ENCODE measurements around the gene WNT6. TPM values are rescaled to one million over a fixed set of nuclear protein-coding genes. Genes with fewer than 3 reads are reported as not detected.

The WNT6 gene
- total RNA-seq, 2 donors from 2014 or later, result not detected

GRCh38 chr2:218893349-218894150, 33.9 kb downstream of the WNT6 start:
- Mint-ChIP-seq H3K9me3 (no peaks in the 10 kb centered on the region), H3K27me3 (ENCODE audit: insufficient read depth) (peaks cover 98% of the 10 kb centered on the region), H3K36me3 (ENCODE audit: low read depth) (no peaks in the 10 kb centered on the region), H3K4me3 (peak overlapping the region; percentile 35), H3K27ac (no peak overlapping the region), H3K4me1 (peaks cover 5% of the 10 kb centered on the region)
- H3K4me3 ChIP-seq (ENCODE audit: low read length), result no peak overlapping the region
- 53 to 58% methylated on average over 2 to 10 of the region's 10 CpGs for WGBS, 2 experiments (ENCODE audit: insufficient coverage in 1 of 2, insufficient read length in 1 of 2)
- no peak for DNase-seq
- H3K36me3 ChIP-seq (ENCODE audit: control insufficient read depth, insufficient read depth, low read length), result no peaks in the 10 kb centered on the region
- H3K27me3 ChIP-seq (ENCODE audit: control insufficient read depth, insufficient read depth, low read length, poor library complexity, severe bottlenecking), result peaks cover 98% of the 10 kb centered on the region
- no peak overlapping the region for H3K27ac ChIP-seq (ENCODE audit: low read depth, low read length)
- no peak overlapping the region for H3K9ac ChIP-seq (ENCODE audit: extremely low read depth, low read length, poor library complexity, severe bottlenecking)
- TF ChIP-seq, protein P1, sequence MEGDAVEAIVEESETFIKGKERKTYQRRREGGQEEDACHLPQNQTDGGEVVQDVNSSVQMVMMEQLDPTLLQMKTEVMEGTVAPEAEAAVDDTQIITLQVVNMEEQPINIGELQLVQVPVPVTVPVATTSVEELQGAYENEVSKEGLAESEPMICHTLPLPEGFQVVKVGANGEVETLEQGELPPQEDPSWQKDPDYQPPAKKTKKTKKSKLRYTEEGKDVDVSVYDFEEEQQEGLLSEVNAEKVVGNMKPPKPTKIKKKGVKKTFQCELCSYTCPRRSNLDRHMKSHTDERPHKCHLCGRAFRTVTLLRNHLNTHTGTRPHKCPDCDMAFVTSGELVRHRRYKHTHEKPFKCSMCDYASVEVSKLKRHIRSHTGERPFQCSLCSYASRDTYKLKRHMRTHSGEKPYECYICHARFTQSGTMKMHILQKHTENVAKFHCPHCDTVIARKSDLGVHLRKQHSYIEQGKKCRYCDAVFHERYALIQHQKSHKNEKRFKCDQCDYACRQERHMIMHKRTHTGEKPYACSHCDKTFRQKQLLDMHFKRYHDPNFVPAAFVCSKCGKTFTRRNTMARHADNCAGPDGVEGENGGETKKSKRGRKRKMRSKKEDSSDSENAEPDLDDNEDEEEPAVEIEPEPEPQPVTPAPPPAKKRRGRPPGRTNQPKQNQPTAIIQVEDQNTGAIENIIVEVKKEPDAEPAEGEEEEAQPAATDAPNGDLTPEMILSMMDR (conservative IDR thresholded peaks at IDR 0.05), result no peak
- no peaks in the 10 kb centered on the region for H3K9me3 ChIP-seq (ENCODE audit: control insufficient read depth, low read length)
- H3K4me1 ChIP-seq (ENCODE audit: control insufficient read depth, insufficient read depth, low read length), result no peaks in the 10 kb centered on the region

DNA sequence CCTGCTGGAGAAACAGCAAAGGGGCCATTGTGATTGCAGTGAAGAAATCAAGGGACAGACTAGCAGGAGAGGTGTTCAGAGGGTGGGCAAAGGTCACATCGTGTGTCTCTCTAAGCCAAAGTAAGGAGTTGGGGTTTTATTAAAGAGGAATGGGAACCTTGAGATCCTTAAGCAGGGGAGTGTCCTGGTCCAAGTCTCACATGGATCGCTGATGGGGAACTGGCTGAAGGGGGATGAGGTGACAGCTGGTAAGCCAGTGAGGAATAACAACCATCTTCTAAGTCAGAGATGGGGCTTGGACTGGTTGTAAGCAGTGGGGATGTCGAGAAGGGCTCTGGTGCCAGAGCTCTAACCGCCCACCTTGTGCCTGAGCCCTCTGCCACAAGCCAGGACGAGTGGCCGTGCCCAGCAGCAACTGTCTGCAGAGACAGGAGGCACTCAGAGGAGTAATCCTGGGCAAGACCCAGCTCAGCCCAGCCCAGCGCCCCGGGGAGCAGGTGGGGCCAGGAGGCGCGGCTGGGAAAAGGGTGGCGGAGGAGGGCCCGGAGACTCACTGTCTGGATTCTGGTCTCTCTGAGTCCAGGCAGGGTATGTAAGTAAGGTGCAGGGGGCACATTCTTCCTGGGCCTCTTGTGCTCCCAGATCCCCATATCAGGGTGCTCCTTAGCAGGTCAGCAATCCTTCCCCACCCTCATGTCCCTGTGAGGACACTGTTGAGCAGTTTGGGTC, 34.7 kb downstream of the WNT6 start:
- Histone ChIP-seq H3K27me3 (ENCODE audit: control insufficient read depth, insufficient read depth, low read length, poor library complexity, severe bottlenecking) (peaks cover 100% of the 10 kb centered on the region), H3K9ac (ENCODE audit: extremely low read depth, low read length, poor library complexity, severe bottlenecking) (no peak overlapping the region), H3K9me3 (ENCODE audit: control insufficient read depth, low read length) (no peaks in the 10 kb centered on the region), H3K4me3 (ENCODE audit: low read length) (no peak overlapping the region), H3K27ac (ENCODE audit: low read depth, low read length) (no peak overlapping the region), H3K36me3 (ENCODE audit: control insufficient read depth, insufficient read depth, low read length) (no peaks in the 10 kb centered on the region), H3K4me1 (ENCODE audit: control insufficient read depth, insufficient read depth, low read length) (no peaks in the 10 kb centered on the region)
- Mint-ChIP-seq H3K9me3 (no peaks in the 10 kb centered on the region), H3K27ac (no peak overlapping the region), H3K27me3 (ENCODE audit: insufficient read depth) (peaks cover 99% of the 10 kb centered on the region), H3K36me3 (ENCODE audit: low read depth) (no peaks in the 10 kb centered on the region), H3K4me1 (peaks cover 5% of the 10 kb centered on the region), H3K4me3 (no peak overlapping the region)
- DNase-seq, result no peak
- WGBS, 2 experiments (ENCODE audit: insufficient coverage in 1 of 2, insufficient read length in 1 of 2), result 61 to 66% methylated on average over 7 to 11 of the region's 12 CpGs
- TF ChIP-seq, protein P1 (conservative IDR thresholded peaks at IDR 0.05), result no peak

DNA sequence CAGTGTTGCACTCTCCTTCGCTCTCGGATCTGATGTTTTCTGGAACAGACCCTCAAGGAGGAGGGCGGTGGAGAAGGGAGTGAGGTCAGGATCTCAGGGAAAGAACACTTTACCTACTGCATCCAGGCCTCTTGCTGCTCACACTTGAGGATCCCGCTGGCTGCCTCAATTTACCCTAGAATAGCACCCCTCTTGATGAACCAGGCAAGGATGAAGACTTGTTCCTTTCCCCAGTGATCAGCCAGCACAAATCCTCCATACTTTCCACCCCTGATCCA, 35.2 kb downstream of the WNT6 start:
- Histone ChIP-seq H3K9me3 (ENCODE audit: control insufficient read depth, low read length) (no peaks in the 10 kb centered on the region), H3K27me3 (ENCODE audit: control insufficient read depth, insufficient read depth, low read length, poor library complexity, severe bottlenecking) (peaks cover 100% of the 10 kb centered on the region), H3K9ac (ENCODE audit: extremely low read depth, low read length, poor library complexity, severe bottlenecking) (no peak overlapping the region), H3K36me3 (ENCODE audit: control insufficient read depth, insufficient read depth, low read length) (no peaks in the 10 kb centered on the region), H3K27ac (ENCODE audit: low read depth, low read length) (no peak overlapping the region), H3K4me1 (ENCODE audit: control insufficient read depth, insufficient read depth, low read length) (no peaks in the 10 kb centered on the region), H3K4me3 (ENCODE audit: low read length) (no peak overlapping the region)
- Mint-ChIP-seq H3K36me3 (ENCODE audit: low read depth) (no peaks in the 10 kb centered on the region), H3K4me3 (no peak overlapping the region), H3K27me3 (ENCODE audit: insufficient read depth) (peaks cover 99% of the 10 kb centered on the region), H3K4me1 (peaks cover 5% of the 10 kb centered on the region), H3K27ac (no peak overlapping the region), H3K9me3 (no peaks in the 10 kb centered on the region)
- TF ChIP-seq, protein P1 (conservative IDR thresholded peaks at IDR 0.05), result no peak
- 79 to 100% methylated on average over 1 to 4 of the region's 4 CpGs for WGBS, 2 experiments (ENCODE audit: insufficient coverage in 1 of 2, insufficient read length in 1 of 2)
- no peak for DNase-seq

All from endodermal cell (in vitro differentiated cells).